Measurements from ENCODE around the gene SRGAP1.

DNA sequence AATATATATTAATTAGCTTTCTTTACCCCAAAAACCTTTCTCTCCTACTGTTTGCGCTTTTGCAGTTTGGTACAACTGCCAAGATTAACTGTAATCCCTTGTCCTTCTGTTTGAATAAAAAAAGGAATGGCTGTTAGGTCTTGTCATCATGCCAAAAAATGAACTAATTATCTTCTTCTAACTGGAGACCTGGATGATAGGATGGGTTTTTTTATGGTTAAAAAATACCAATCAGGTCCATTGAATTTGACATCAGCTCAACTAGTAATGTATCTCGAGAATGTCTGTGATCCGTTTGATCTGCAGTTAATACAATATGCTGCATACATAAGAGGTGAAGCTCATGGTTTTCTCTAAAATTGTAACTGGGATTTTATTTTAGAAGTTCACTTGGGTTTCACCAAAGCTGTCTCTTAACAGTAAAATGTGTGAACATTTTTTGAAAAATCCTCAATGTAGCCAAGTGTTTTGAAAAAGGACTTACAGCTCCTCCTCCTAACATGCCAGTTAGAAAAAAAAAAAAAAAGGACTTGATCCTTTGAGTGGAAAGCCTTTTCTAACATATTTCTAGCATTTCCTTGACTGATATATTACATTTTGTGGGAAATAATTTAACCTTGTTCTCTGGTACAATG lies 96.8 kb downstream of the SRGAP1 start:
- TF ChIP-seq POLR2A (IDR thresholded peaks at IDR 0.05; ENCODE audit: control extremely low read depth in 1 of 2, low read depth in 2 of 2, low read length in 2 of 2) = no peak
- TF ChIP-seq SIN3A (conservative IDR thresholded peaks at IDR 0.05 in 1 of 2, IDR thresholded peaks at IDR 0.05 in 1 of 2; ENCODE audit: low read depth in 1 of 2, low read length in 2 of 2) = no peak
- no peak for TF ChIP-seq CTCF (IDR thresholded peaks at IDR 0.05; ENCODE audit: control extremely low read depth in 1 of 3, insufficient read depth in 1 of 3, low read depth in 1 of 3, low read length in 3 of 3)
- no peak for TF ChIP-seq YY1 (IDR thresholded peaks at IDR 0.05; ENCODE audit: low read depth, low read length)
- no peak for TF ChIP-seq RBBP5 (IDR thresholded peaks at IDR 0.05; ENCODE audit: borderline replicate concordance, low read depth, low read length)
- no peak for TF ChIP-seq HDAC2 (IDR thresholded peaks at IDR 0.05; ENCODE audit: borderline replicate concordance in 1 of 2, low read depth in 2 of 2, low read length in 2 of 2)
